ENCODE measurements around the gene ROMO1.

The ROMO1 gene

DNA sequence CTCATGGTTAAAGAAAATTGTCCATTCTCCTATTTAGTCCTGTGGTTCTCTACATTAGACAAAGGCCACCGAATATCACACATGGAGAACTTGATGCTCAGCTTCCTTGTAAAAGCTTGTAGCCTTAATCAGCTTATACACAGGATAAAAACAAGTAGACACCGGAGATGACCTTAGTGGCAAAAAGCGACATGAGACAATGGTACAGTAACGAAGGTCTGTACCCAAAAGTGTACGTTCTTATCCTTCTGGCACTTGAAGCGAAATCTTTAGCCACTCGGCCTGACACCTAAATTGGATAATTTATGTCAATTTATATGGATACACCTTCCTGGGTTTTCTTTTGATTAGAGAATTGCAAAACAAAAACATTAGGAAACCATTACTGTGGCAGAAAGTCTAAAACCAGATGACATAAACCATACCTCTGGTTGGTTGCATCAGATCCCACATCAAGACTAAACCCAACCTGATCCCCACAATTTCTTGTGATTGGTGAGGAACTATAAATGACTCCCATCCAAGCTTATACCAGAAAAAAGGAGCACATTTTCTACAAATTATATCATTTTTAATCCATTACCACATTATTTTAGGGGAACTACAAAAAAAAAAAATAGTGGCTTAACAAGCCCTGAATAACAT, 36.7 kb downstream of the ROMO1 start:
- Histone ChIP-seq H3K4me2 (peak overlapping the region in 6 of 11 experiments; percentile 2 to 98 (median 14); a peak in 6 of 22 replicates), H4K20me1 (peaks cover 99 to 100% (median 100%) of the 10 kb centered on the region in 11 experiments), H3K4me1 (peaks cover 19 to 69% (median 36%) of the 10 kb centered on the region in 10 experiments)

DNA sequence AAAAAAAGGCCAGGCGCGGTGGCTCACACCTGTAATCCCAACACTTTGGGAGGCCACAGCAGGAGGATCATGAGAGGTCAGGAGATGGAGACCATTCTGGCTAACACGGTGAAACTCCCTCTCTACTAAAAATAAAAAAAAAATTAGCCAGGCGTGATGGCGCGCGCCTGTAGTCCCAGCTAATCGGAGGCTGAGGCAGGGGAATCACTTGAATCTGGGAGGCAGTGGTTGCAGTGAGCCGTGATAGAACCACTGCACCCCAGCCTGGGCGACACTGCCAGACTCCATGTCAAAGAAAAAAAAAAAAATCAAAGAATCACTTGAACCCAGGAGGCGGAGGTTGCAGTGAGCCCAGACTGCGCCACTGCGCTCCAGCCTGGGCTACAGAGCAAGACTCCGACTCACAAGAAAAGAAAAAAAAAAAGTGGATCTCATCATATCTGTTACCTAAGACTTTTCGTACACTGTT, 38.7 kb downstream of the ROMO1 start:
- Histone ChIP-seq H3K9me3 (replicated peaks in 1 of 11) (no peaks in the 10 kb centered on the region), H3K4me3 (peak overlapping the region in 3 of 10 experiments; percentile 28 to 41 (median 38); a peak in 4 of 20 replicates), H3K27me3 (no peaks in the 10 kb centered on the region), H3K36me3 (peaks cover 79 to 83% (median 81%) of the 10 kb centered on the region in 11 experiments), H3K4me2 (peak overlapping the region; percentile 32 to 98 (median 83); a peak in 14 of 22 replicates), H4K20me1 (peaks cover 84 to 86% (median 85%) of the 10 kb centered on the region in 11 experiments), H3K27ac (no peak overlapping the region), H3K4me1 (peaks cover 22 to 62% (median 36%) of the 10 kb centered on the region in 10 experiments), H3K9ac (no peak overlapping the region)
- no peak for TF ChIP-seq Cebpa-rat (IDR thresholded peaks at IDR 0.05)

More for the DNA sequence above, 36.7 kb downstream of the ROMO1 start:
- Histone ChIP-seq H3K27ac (no peak overlapping the region), H3K9ac (peak overlapping the region in 2 of 11 experiments; percentile 6 to 38; a peak in 1 of 22 replicates), H3K9me3 (replicated peaks in 1 of 11) (no peaks in the 10 kb centered on the region), H3K4me3 (no peak overlapping the region), H3K36me3 (peaks cover 98 to 100% (median 99%) of the 10 kb centered on the region in 11 experiments), H3K27me3 (no peaks in the 10 kb centered on the region)
- TF ChIP-seq Cebpa-rat (IDR thresholded peaks at IDR 0.05), result no peak

DNA sequence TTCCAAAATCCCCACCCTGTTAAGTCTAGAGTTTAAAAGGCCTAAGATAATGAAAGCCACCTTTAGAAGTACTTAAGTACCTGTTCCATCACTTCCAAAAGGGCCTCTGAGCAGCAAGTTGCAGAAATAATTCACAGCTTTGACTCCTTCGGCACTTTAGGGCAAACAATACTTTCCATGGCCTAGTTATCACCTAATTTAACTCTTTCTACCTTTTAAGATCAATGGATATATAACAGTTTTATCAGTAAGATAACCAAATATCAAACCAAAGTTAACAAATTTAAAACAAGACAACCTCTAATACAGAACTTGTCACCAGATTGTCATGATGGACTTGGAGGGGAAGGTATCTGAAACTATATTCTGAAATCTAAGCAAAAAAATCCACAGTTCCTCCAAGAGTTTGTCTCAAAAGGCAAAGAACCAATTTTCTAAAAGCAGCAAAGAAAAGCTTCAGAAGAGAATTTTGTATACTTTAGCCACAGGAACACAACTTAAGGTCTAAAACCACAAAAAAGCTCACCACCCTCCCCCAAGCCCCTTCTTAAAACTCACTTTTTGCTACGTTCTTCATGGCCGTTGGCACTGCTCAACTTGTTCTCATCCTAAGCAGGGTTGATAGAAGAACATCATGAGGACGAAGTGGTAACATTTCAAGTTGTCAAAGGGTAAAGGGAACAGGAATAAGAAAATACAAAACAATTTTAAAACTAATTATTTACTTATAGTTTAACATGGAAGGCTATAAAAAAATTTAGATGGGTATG, 39.4 kb downstream of the ROMO1 start:
- H3K4me3 ChIP-seq, result peak overlapping the region in 8 of 10 experiments; percentile 15 to 88 (median 36); a peak in 11 of 20 replicates
- TF ChIP-seq Cebpa-rat (IDR thresholded peaks at IDR 0.05), result no peak
- H3K36me3 ChIP-seq, result peaks cover 72 to 76% (median 74%) of the 10 kb centered on the region in 11 experiments
- no peak overlapping the region for H3K27ac ChIP-seq
- H3K27me3 ChIP-seq, result no peaks in the 10 kb centered on the region
- peaks cover 29 to 64% (median 43%) of the 10 kb centered on the region in 10 experiments for H3K4me1 ChIP-seq
- no peaks in the 10 kb centered on the region for H3K9me3 ChIP-seq (replicated peaks in 1 of 11)
- H4K20me1 ChIP-seq, result peaks cover 77 to 79% (median 78%) of the 10 kb centered on the region in 11 experiments
- peak overlapping the region in 3 of 11 experiments; percentile 44 to 61 (median 45); a peak in 5 of 22 replicates for H3K9ac ChIP-seq
- peak overlapping the region; percentile 58 to 98 (median 89) for H3K4me2 ChIP-seq

DNA sequence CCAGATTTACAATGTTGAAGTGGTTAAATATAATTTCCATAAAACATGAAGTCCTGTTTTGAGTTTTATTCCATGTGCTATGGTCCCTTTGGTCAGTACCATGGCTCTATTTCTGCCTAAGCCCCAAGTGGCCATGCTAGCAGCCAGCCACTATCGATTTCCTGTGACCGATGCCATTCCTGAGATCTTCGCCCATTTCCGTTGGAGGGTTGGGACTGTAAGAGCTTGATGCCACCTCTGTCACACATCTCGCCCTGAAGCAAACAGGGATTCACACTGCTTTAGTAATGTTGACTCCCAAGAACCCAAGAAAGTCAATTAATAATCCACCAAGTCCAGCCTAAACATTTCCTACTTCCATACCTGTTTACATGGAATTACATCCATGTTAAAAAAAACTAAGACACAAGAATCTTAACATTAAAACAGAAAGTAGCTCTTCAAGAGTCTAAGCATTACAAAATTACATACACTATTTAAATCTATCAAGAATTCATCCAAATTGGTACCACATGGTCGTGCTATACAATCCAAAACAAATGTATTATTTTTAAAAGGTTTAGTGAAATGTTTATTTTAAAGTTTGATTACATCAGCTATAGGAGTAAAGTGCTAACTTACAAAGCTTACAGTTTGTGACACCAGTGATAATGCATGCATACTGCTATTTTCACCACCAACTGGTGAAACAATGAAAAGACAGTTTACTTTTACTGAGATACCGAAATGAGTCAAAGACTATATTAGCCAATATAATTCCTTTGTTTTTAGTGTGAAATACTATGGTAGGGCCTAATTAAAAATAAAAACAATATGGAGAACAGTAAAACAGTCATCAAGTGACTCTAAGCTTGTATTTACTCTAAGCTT, 40.3 kb downstream of the ROMO1 start:
- Histone ChIP-seq H3K4me1 (peaks cover 38 to 67% (median 52%) of the 10 kb centered on the region in 10 experiments), H3K4me3 (peak overlapping the region; percentile 88 to 99 (median 94)), H4K20me1 (peaks cover 67 to 70% (median 69%) of the 10 kb centered on the region in 11 experiments), H3K4me2 (peak overlapping the region; percentile 83 to 98 (median 89)), H3K27me3 (no peaks in the 10 kb centered on the region), H3K9ac (peak overlapping the region; percentile 99 to 100 (median 100); a peak in 17 of 22 replicates), H3K9me3 (replicated peaks in 1 of 11) (no peaks in the 10 kb centered on the region), H3K27ac (peak overlapping the region in 3 of 11 experiments; percentile 100; a peak in 1 of 22 replicates), H3K36me3 (peaks cover 62 to 67% (median 65%) of the 10 kb centered on the region in 11 experiments)
- no peak for TF ChIP-seq Cebpa-rat (IDR thresholded peaks at IDR 0.05)

DNA sequence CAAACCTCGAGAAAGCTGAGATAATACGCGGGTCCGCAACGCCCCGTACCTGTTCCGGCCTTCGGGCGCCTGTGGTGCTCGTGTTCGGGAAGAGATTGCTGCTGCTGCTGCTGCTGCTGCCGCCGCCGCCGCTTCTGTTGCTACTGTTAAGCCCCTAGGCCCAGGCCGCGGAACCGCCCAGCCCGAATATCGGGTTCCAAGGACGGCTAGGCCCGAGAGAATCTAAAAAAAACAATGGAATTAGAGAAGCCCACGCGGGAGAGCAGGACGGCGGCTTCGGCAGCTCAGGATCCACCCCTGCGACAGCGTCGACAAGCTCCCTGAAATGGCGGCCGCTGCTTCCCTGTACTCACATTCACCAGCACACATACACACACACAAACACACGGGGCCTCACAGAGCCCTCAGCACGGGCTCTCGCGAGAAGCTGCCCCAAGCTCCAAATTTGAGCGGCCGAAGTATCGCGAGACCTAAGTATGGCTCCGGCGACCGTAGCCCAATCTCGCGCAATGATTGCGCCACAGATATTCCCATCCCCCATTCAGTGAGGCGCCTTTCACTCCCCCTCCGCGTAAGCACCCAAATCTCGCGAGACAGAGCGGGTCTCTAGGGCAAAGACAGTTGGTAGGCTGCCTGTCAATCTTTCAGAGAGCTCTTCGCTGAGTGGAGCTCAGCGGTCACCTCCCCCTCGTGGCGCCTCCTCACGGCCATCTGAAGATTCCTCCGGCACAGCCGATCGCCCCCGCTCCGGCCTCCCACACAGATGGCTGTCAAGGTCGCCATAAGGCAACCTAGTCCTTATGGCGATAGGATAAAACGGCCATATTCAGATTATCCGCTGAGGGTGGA, 42.9 kb downstream of the ROMO1 start, which contains the start of gene RBM39:
TSS of gene RBM39 (minus strand) at position 369 of the 849 bp plus-strand sequence. CDS start 1,386 bp downstream, outside the sequence.
- no peaks in the 10 kb centered on the region for H3K9me3 ChIP-seq (replicated peaks in 1 of 11)
- TF ChIP-seq Cebpa-rat (IDR thresholded peaks at IDR 0.05), result peak; percentile 82 to 99 (median 96); a peak in 21 of 22 replicates
- peaks cover 42 to 44% (median 43%) of the 10 kb centered on the region in 11 experiments for H4K20me1 ChIP-seq
- no peaks in the 10 kb centered on the region for H3K27me3 ChIP-seq
- peaks cover 39 to 54% (median 47%) of the 10 kb centered on the region in 10 experiments for H3K4me1 ChIP-seq
- H3K4me2 ChIP-seq, result peak within 1 kb of the TSS; percentile 86 to 98 (median 92)
- H3K36me3 ChIP-seq, result peaks cover 36 to 41% (median 39%) of the 10 kb centered on the region in 11 experiments
- peak within 1 kb of the TSS; percentile 99 to 100 (median 100) for H3K9ac ChIP-seq
- peak within 1 kb of the TSS; percentile 99 to 100 (median 100) for H3K27ac ChIP-seq
- peak within 1 kb of the TSS; percentile 88 to 99 (median 94) for H3K4me3 ChIP-seq

DNA sequence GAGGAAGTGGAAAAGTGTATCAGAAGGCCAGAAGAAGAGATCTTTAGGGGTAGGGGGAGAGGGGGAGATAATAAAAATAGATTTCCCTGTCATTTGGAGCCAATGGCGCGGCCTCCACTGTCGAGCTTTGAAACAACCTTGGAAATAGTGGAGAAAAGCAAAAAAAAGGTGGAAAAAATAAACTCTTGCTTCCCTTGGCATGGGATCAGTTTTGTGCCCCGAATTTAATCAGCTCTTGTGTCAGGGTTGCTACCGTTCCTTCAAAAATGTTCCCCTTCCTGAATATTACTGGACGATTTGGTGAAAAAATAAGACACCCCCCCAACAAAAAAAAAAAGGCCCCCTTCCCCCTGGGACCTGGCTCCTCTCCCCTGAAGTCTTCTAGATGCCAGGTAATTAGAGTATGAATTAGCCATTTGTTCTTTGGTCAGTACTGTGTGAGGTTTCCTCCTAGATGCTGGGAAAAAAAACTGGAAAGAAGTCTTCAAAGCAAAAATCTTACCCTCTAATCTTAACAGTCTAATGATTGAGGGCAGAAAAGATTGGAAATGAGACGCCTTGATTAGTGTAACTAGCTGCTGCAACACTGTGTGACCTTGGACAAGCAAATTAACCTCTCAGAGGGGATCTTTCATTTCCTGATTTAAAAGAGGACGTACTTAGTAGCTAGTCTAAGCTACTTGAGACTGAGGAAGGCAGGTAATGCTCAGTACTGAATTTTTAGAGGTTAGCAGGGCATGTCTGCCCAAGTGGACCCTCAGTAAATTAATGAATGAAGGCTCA, 43.7 kb downstream of the ROMO1 start:
- Histone ChIP-seq H3K4me2 (peak overlapping the region; percentile 84 to 98 (median 89)), H3K27me3 (no peaks in the 10 kb centered on the region), H3K4me3 (peak overlapping the region; percentile 57 to 94 (median 69)), H3K4me1 (peaks cover 37 to 47% (median 40%) of the 10 kb centered on the region in 10 experiments), H3K36me3 (peaks cover 28 to 33% (median 31%) of the 10 kb centered on the region in 11 experiments), H4K20me1 (peaks cover 33 to 36% (median 35%) of the 10 kb centered on the region in 11 experiments), H3K9ac (peak overlapping the region; percentile 97 to 100 (median 100)), H3K27ac (peak overlapping the region; percentile 98 to 100 (median 100)), H3K9me3 (replicated peaks in 1 of 11) (no peaks in the 10 kb centered on the region)
- TF ChIP-seq Cebpa-rat (IDR thresholded peaks at IDR 0.05), result no peak
